T-helper 1 cell treated with Interleukin-12 subunit alpha and Interleukin-12 subunit beta and Interleukin-4 antibody, amounts not matched to agents 30 ng/mL and 1 ng/mL, for 36 hours (primary cell): Measurements from ENCODE around the gene ARL15. TPM values are rescaled to one million over a fixed set of nuclear protein-coding genes. Genes with fewer than 3 reads are reported as not detected.

ENCODE experiments used
- intact Hi-C: fragments of 100-400 bp; cut with micrococcal nuclease; formaldehyde crosslinking; loops from one replicate; pipeline ENCODE4 v1.15.1; 2024
- total RNA-seq: library from RNA; stranded (reverse); gene quantifications from 2 replicates; pipeline ENCODE4 v1.2.3, GENCODE V29; 2022

The ARL15 gene
- total RNA-seq, 1 donor from 2014 or later = 13.1 TPM

DNA sequence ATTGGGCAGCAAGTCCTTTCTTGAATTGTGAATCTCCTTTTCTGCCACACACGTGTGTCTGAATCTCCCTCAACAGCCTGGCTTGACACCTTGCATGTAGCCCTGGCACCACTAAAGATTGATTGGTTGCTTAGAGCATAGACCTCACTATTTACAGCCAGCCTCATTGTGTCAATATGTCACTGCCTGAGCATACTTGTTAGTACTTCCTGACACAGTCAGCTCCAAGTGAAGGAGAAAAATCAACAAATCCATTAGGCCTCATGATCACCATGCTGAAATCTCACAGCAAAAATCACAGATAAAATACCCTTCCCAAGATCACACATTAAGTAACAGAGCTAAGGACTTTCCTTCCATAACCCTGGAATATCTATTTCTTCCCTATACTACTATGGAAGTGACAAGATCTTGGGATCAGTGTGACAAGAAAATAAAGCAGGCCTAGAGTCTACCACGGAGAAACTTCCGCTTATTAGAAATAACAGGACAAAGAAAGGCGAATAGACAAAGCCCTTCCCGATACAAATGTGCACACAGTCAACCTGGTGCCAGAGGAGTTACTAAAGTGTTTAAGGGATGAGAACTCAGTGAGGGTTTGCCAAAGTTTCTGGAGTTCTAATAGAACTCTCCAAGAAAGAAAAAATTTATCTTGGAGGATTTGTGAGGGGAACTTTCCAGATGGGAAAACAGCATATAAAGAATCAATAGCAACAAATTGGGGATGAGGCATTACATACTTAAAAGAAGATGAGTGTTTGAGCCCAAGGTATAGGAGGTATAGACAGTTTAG lies 5.6 kb upstream of the ARL15 start:
- intact Hi-C loops = loop anchor here (10.0 kb wide), 1 partner anchor 1219 kb away; the partner anchor contains the start of gene PLPP1

DNA sequence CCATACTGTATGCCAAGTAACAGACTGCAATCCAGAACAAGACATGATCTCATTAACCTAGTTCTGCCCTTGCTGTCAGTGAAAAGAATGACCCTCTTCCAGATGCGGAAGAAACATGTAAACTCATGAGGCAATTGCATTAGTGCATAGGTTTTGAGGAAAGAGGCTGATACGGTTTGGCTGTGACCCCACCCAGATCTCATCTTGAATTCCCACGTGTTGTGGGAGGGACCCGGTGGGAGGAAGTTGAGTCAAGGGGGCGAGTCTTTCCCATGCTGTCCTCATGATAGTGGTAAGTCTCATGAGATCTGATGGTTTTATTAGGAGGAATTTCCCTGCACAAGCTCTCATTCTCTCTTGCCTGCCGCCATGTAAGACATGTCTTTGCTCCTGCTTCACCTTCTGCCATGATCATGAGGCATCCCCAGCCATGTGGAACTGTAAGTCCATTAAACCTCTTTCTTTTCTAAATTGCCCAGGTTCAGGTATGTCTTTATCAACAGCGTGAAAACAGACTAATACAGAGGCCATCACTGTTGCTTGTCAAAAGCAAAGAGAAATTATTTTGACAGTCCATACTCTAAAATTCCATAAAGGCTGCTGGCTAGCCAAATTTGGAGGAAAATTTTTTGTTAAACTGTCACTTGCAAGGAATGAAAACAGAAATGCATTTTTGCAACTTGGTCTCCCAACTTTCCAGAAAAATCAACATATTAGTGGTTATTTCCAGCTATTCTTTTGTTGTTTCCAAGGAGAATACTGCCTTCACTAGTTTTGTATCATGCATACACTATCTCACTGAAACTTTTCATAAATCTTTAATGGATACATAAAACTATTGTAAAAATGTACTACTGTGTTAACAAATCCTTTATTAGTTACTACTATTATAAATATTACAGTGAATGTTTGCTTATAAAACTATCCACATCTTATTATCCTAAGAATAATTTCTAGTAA lies 3.2 kb upstream of the ARL15 start:
- intact Hi-C loops = loop anchor here (5.0 to 10.0 kb wide), 8 partner anchors 71 to 1366 kb away; partner anchors contain the start of genes DHX29, GZMA, MTREX and PLPP1

GRCh38 chr5:54312499-54312898 lies 2.1 kb upstream of the ARL15 start:
- intact Hi-C loops = loop anchor here (5.0 to 10.0 kb wide), 8 partner anchors 70 to 1365 kb away; partner anchors contain the start of genes DHX29, GZMA, MTREX and PLPP1

DNA sequence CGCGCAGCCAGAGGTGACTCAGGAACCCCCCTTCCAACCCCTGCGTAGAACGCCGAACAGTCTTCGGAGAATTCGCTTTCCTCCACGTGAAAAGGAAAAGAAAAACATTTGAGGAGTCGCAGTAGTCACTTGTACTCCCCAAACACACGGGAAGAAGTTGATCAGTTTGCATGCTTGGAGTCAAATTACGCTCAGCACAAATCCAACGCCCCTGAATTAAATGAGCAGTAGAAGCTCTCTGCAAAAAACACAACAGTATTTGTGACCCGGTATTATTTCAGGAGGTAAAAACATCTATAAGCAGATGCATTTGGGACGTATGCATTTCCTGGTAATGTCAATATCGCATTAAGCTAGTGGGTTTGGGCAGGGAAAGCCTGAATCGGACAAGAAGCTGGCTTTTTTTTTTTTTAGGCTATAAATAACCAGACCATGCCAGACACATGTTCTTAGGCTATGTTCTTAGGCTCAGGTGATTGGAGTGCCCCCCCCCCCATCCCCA lies 854 bp upstream of the ARL15 start:
- intact Hi-C loops = loop anchor here (1.0 to 10.0 kb wide), 16 partner anchors 69 to 1364 kb away; partner anchors contain the start of genes CDC20B, DHX29, GZMA and MTREX

GRCh38 chr5:54309691-54310432 lies 511 bp downstream of the ARL15 start:
- intact Hi-C loops = loop anchor here (1.0 to 10.0 kb wide), 20 partner anchors 68 to 1363 kb away; partner anchors contain the start of genes CDC20B, DHX29, GZMA and MOCS2

GRCh38 chr5:54309276-54309675 lies 1.1 kb downstream of the ARL15 start:
- intact Hi-C loops = no loop called here

DNA sequence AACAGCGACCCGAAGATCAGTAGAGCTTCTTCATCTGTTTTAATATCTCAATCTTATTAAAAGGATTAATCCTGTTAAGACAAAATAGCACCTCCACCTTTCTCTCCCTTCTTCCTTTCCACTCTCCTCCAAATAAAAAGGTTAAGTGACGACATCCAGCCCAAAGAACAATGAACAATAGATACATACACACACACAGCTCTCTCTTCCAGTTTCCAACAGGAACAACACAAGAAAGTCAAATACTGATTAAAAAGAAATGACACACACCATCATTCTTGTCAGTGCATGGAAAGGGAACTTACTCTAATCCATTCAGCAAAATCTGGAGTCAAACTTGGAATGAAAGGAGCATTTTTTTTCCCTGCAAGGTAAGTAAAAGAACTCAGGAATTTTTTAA lies 2.8 kb downstream of the ARL15 start:
- intact Hi-C loops = no loop called here

DNA sequence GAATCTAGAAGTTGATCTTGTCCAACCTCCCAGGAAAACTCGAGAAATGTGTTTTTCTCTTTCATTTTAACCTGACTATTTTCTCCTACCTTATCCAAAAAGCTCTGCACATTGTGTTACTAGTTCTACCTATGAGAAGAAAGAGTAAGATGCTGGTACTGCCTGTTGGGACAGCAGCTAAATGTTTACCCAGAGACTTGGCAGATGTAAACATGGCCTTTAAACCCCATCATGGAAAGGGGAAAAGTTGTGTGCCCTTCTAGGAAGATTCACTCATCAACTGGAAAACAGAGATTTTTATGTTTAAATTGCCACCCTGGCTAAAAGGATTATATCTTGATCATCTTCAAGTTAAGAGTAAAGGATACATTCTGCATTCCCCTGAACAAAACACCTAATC lies 3.5 kb downstream of the ARL15 start:
- intact Hi-C loops = no loop called here

DNA sequence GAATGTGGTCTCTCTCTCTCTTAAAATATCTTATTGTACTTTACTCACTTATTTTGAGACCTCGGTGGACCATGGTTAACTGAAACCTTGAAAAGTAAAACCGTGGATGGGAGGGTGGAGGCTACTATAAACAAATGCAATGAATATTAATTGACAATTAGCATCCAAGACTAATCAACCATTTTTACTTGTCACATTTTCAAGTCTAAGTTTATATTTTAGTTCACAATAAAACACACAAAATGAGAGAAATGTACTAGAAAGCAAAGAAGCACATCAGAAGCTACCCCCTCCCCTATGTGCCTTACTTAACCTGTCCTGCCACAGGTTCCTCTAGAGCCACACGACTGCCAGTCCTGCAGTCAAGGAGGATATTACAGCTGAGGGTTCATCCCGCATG lies 4.6 kb downstream of the ARL15 start:
- intact Hi-C loops = no loop called here

DNA sequence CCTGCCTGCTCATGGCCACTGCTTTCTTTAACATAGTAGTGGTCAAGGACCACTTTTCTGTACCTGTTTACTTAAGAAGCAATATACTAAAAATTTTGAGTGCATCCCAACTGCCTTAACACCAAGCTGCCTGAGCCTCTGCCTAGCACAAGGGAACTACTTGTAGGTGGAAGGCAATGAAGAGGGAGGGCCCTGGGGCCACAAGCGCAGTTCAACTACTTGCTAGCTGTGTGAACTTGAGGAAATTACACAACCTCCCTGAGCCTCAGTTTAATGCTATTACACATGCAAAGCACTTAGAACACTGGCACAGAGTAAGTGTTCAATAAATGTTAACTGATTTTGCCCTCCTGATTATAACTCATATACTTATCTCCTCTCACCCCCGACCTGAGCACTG lies 6.3 kb downstream of the ARL15 start:
- intact Hi-C loops = no loop called here

DNA sequence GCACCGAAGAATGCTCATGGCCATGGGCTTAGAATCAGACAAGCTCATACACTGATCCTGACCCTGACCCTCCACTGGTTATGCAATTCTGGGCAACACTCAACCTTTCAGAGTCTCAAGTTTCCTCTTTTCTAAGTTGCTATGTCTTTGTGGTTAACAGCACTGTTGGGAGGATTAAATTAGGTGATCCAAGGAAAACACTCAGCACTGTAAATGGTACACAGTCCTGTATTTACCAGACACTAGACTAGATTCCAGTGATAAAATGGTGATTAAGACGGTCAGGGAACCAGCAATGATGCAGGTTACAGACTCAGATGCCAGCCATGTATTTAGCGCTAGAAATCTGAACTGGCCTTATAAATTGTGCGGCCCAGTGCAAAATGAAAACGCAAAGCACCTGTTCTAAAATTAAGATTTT lies 8.1 kb downstream of the ARL15 start:
- intact Hi-C loops = no loop called here

DNA sequence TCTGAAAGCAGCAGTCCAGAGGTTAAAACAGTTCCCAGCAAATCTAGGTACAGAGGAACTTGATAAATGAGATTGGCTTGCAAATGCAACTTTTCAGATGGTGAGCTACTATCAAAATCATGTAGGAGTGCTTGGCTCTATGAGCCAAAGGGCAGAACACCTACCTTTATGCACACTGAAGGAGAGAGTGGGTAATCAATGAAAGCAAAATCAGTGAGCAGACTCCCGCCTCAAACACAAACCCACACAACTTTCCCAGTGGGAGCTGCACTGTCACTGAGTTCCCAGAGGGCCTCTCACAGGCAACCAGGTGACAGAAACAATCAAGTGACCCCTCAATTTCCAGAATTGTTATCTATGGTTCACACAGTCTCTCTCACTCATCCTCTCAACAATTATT lies 8.5 kb downstream of the ARL15 start:
- intact Hi-C loops = no loop called here

- intact Hi-C loops = no loop called here
These were observed 9.2 kb downstream of the ARL15 start for GRCh38 chr5:54301220-54301619.

DNA sequence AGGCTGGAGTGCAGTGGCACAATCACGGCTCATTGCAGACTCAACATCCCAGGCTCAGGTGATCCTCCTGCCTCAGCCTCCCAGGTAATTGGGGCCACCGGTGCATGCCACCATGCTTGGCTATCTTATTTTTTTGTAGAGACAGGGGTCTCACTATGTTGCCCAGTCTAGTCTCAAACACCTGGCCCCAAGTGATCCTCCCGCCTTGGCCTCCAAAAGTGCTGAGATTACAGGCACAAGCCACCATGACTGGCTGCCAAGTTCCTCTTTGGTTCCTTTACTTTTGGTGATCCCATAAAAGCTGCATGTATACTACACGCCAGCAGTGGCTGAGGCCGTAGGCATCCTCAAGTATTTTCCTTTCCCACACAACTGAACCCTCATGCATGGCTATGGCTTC lies 11.4 kb downstream of the ARL15 start:
- intact Hi-C loops = no loop called here

- intact Hi-C loops = no loop called here
These were observed 14.0 kb downstream of the ARL15 start for GRCh38 chr5:54296386-54296785.

GRCh38 chr5:54295651-54296276 lies 14.6 kb downstream of the ARL15 start:
- intact Hi-C loops = no loop called here

DNA sequence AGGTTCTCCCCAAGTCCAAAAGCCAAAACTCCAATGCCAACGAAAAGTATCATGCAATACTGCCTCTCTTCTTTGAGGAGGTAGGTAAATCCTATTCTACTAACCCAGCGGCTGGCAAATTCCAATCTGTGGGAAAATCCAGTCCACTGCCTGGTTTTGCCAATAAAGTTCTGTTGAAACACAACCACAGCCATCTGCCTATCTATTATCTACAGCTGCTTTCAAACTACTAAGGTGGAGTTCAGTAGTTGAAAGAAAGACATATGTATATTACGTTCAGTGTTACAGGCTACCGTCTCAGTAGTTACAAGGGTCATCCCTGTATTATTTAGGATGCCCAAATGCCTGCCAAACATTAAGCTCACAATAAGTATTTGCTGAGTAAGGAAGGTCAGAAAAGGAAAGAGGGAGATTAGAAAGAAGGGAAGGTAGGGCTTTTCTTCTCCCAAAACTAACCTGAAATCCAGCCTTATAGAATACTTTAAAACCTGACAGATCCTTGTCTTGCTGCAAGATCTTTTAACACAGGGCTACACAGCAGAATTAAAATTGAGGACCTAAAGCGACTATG lies 16.2 kb downstream of the ARL15 start:
- intact Hi-C loops = no loop called here

- intact Hi-C loops = no loop called here
These were observed 17.5 kb downstream of the ARL15 start for GRCh38 chr5:54292866-54293265.

- intact Hi-C loops = no loop called here
These were observed 18.9 kb downstream of the ARL15 start for GRCh38 chr5:54291498-54291897.

DNA sequence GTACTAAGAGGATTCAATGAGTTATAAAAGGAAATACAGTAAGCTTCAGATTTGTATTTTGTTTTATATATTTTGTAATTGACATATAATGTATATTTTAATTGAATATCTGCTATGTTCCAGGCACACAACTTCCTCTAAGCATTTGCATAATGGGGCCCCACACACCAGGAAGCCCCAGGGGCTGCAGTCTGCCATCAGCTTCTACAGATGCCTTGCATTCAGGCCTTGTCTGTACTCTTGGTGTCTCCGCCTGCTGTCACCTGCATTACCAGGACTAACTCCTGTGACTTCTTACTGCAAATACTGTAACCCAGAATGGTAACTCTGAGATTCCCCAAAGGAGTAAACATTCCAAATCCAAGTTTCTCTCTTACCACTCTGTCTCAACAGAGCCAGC lies 20.6 kb downstream of the ARL15 start:
- intact Hi-C loops = no loop called here
